HepG2 (cell line): ENCODE data around the gene BTBD19. TPM values are rescaled to one million over a fixed set of nuclear protein-coding genes. Genes with fewer than 3 reads are reported as not detected.

Experiments
- CAMTA2 ChIP-seq: sonication (generic); formaldehyde crosslinking; IDR thresholded peaks from 2 replicates; pipeline ENCODE4 v1.4.0; 2020; ENCODE audit warnings: mild to moderate bottlenecking, missing genetic modification reagents, borderline replicate concordance
- CENPBD1 ChIP-seq: sonication (generic); formaldehyde crosslinking; IDR thresholded peaks from 2 replicates; pipeline ENCODE4 v1.8.0; 2022; ENCODE audit warnings: missing genetic modification reagents, low read depth, mild to moderate bottlenecking, borderline replicate concordance
- DDIT3 ChIP-seq: sonication (generic); formaldehyde crosslinking; IDR thresholded peaks from 2 replicates; pipeline ENCODE4 v1.4.0; 2020; ENCODE audit warnings: mild to moderate bottlenecking, missing genetic modification reagents
- DNMT3B ChIP-seq: conservative IDR thresholded peaks from 2 replicates; pipeline ENCODE4 v1.6.1; 2016; ENCODE audit warnings: missing biosample characterization, control low read depth
- FOSL2 ChIP-seq: sonication (generic); formaldehyde crosslinking; IDR thresholded peaks from 2 replicates; pipeline ENCODE4 v1.4.0; 2020; ENCODE audit warnings: missing genetic modification reagents
- GABPB1 ChIP-seq: IDR thresholded peaks from 2 replicates; pipeline ENCODE4 v1.6.1; 2016; ENCODE audit warnings: mild to moderate bottlenecking, missing genetic modification reagents, moderate library complexity, missing compliant biosample characterization
- IKZF1 ChIP-seq: fragments of 450-650 bp; IDR thresholded peaks from 2 replicates; pipeline ENCODE4 v1.7.1; 2016
- NCOA5 ChIP-seq: sonication (generic); formaldehyde crosslinking; IDR thresholded peaks from 2 replicates; pipeline ENCODE4 v1.4.0; 2020; ENCODE audit warnings: missing genetic modification reagents
- NPAS2 ChIP-seq: sonication (generic); formaldehyde crosslinking; IDR thresholded peaks from 2 replicates; pipeline ENCODE4 v1.8.0; 2022; ENCODE audit warnings: mild to moderate bottlenecking, missing genetic modification reagents, borderline replicate concordance
- TRIM24 ChIP-seq: sonication (generic); formaldehyde crosslinking; IDR thresholded peaks from 2 replicates; pipeline ENCODE4 v1.8.0; 2022; ENCODE audit warnings: mild to moderate bottlenecking, missing genetic modification reagents
- ZBTB2 ChIP-seq: sonication (generic); formaldehyde crosslinking; IDR thresholded peaks from 2 replicates; pipeline ENCODE4 v1.8.0; 2022; ENCODE audit warnings: low read depth, missing genetic modification reagents
- ZBTB21 ChIP-seq: sonication (generic); formaldehyde crosslinking; IDR thresholded peaks from 2 replicates; pipeline ENCODE4 v1.4.0; 2020; ENCODE audit warnings: missing genetic modification reagents
- ZBTB3 ChIP-seq: sonication (generic); formaldehyde crosslinking; IDR thresholded peaks from 2 replicates; pipeline ENCODE4 v1.4.0; 2020; ENCODE audit warnings: low read depth, mild to moderate bottlenecking, moderate library complexity, missing genetic modification reagents, borderline replicate concordance
- ZNF142 ChIP-seq: sonication (generic); formaldehyde crosslinking; IDR thresholded peaks from 2 replicates; pipeline ENCODE4 v1.4.0; 2020; ENCODE audit warnings: missing genetic modification reagents
- ZNF574 ChIP-seq: sonication (generic); formaldehyde crosslinking; IDR thresholded peaks from 2 replicates; pipeline ENCODE4 v1.4.0; 2020; ENCODE audit warnings: missing genetic modification reagents
- ZNF674 ChIP-seq: sonication (generic); formaldehyde crosslinking; IDR thresholded peaks from 2 replicates; pipeline ENCODE4 v1.5.0; 2020; ENCODE audit warnings: low read depth, mild to moderate bottlenecking, missing genetic modification reagents
- ZNF724P ChIP-seq: sonication (generic); formaldehyde crosslinking; IDR thresholded peaks from 2 replicates; pipeline ENCODE4 v1.8.0; 2022; ENCODE audit warnings: missing genetic modification reagents, borderline replicate concordance
- ZNF766 ChIP-seq: sonication (generic); formaldehyde crosslinking; IDR thresholded peaks from 2 replicates; pipeline ENCODE4 v1.5.0; 2020; ENCODE audit warnings: missing genetic modification reagents, borderline replicate concordance
- ZSCAN29 ChIP-seq: sonication (generic); formaldehyde crosslinking; conservative IDR thresholded peaks from 2 replicates; pipeline ENCODE4 v1.4.0; 2020; ENCODE audit warnings: mild to moderate bottlenecking, missing genetic modification reagents
- polyA plus RNA-seq, 8 experiments: library from polyadenylated mRNA; depleted of rRNA in 3 of 8; stranded (reverse) in 7 of 8; unstranded in 1 of 8; fragments of >200 nt; fragmentation: Illumina TruSeq in 4 of 8; extraction: Trizol in 4 of 8; gene quantifications; 2 replicates each; pipeline versions ENCODE4 v1.2.1 to v1.2.3, GENCODE V29; 2011 to 2016; ENCODE audit warnings: low read depth in 4 of 8, missing spikeins in 1 of 8, mixed read lengths in 1 of 8; ENCODE audit not compliant: insufficient read depth in 1 of 8
- total RNA-seq, 5 experiments: library from RNA; depleted of rRNA; stranded (reverse); fragments of >200 nt; fragmentation: Illumina TruSeq; extraction: Trizol; gene quantifications; 2 replicates each; pipeline ENCODE4 v1.2.3, GENCODE V29; 2016; ENCODE audit warnings: low read depth in 1 of 5

The BTBD19 gene
- total and polyA plus RNA-seq, 2 of the 13 experiments (the other 11 are each of a cell fraction or from before 2014, with no cell fraction given) = 2.7 to 6.7 TPM

DNA sequence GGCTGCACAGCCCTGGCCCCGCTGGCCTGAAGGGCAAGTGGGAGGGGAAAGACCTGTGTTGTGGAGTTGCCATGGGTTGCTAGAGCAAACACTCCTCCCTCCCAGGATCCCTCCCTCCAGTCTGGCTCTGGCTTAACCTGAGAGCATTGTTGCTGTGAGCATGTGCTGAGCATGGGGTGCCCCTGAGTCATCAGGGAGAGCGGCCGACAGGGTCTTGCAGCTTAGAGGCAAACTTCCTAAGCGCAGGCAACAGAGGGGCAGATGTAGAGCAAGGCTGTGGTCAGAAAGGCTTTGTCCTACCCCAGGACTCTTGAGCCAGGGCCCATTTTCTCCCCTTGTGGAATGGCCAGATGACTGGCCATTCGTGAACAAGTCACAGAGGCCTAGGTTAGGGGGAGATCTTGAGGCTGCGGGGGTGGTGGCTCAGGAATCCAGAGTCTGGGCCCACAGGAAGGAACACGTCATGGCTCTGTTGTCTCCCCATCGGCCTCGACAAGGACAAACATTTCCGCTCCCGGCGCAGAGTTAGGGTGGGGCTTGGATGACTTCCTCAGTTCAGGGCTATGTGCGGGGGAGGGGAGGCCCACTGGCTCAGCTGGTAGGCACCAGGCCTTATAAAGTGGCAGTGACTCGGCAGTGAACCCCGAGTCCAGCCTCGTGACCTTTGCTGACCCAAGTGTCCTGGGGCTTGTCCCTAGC, 810 bp upstream of the BTBD19 start (continued):
- TF ChIP-seq ZNF142 (CRISPR knock-in tag) = no peak
- no peak for TF ChIP-seq TRIM24 (CRISPR knock-in tag)
- TF ChIP-seq FOSL2 (CRISPR knock-in tag) = peak; percentile 92
- peak; percentile 49 for TF ChIP-seq ZNF574
- TF ChIP-seq GABPB1 = peak; percentile 69
- no peak for TF ChIP-seq CENPBD1
- TF ChIP-seq DDIT3 (CRISPR knock-in tag) = no peak
- peak; percentile 74; the same call in 1 of the 2 replicates for TF ChIP-seq ZNF724P (CRISPR knock-in tag)
- TF ChIP-seq DNMT3B = peak; percentile 71; the same call in 1 of the 2 replicates
- TF ChIP-seq ZBTB2 (CRISPR knock-in tag) = no peak
- TF ChIP-seq ZBTB3 = 0 out of 2 replicates have a peak, but pooled peaks have one; percentile 27
- TF ChIP-seq ZBTB21 (CRISPR knock-in tag) = no peak
- TF ChIP-seq IKZF1 = no peak
- TF ChIP-seq ZSCAN29 (CRISPR knock-in tag) = peak; percentile 59; the same call in 1 of the 2 replicates
- TF ChIP-seq NCOA5 (CRISPR knock-in tag) = no peak
- peak; percentile 67; the same call in 1 of the 2 replicates for TF ChIP-seq ZNF766 (CRISPR knock-in tag)
- peak; percentile 33; the same call in 1 of the 2 replicates for TF ChIP-seq CAMTA2 (CRISPR knock-in tag)
- TF ChIP-seq NPAS2 (CRISPR knock-in tag) = no peak
- TF ChIP-seq ZNF674 (CRISPR knock-in tag) = no peak
